Upper lobe of left lung (tissue), 4 donors: ENCODE measurements around the gene RIOK2.

Source experiments
- CTCF ChIP-seq, 6 experiments: fragments of 450-650 bp in 4 of 6; fragments of 200-600 bp in 2 of 6; sonication (generic) in 2 of 6; IDR thresholded peaks; one replicate each; pipeline ENCODE4 v1.5.1; 2016 to 2019; ENCODE audit warnings: antibody characterized with exemption in 6 of 6
- EP300 ChIP-seq, 4 donors: sonication (generic); formaldehyde crosslinking; IDR thresholded peaks; one replicate each; pipeline ENCODE4 v1.5.1; 2017; ENCODE audit warnings: antibody characterized with exemption in 4 of 4, control low read depth in 2 of 4
- POLR2A ChIP-seq, 4 donors: fragments of 450-650 bp; IDR thresholded peaks; one replicate each; pipeline ENCODE4 v1.5.1; 2016 to 2017; ENCODE audit warnings: antibody characterized with exemption in 4 of 4, mild to moderate bottlenecking in 2 of 4

GRCh38 chr5:97192580-97193354 is 9.7 kb upstream of the RIOK2 start:
- no peak for TF ChIP-seq CTCF (IDR thresholded peaks at IDR 0.05)
- TF ChIP-seq EP300 (IDR thresholded peaks at IDR 0.05): no peak
- TF ChIP-seq POLR2A (IDR thresholded peaks at IDR 0.05): no peak
